Body of pancreas (tissue), 4 donors: ENCODE measurements around the gene LILRB1. TPM values are rescaled to one million over a fixed set of nuclear protein-coding genes. Genes with fewer than 3 reads are reported as not detected.
"Not testable (repeated sequence)": the region's sequence is repeated elsewhere in the genome, so short reads cannot be mapped to it uniquely, and the experiment has no call there.

Source experiments
- ATAC-seq: fragments of 150-250 bp; one replicate; pipeline ENCODE4 v1.9.1; 2016
- DNase-seq, 4 donors: peaks; one replicate each; pipeline ENCODE4 v3.0.0-alpha.2; 2019
- H3K27ac ChIP-seq, 4 donors: fragments of 200-600 bp; sonication (generic); 1 replicate in 3 of 4; 2 replicates in 1 of 4; pipeline versions ENCODE4 v1.5.1 to v1.6.1; 2016 to 2019; ENCODE audit warnings: mild to moderate bottlenecking in 1 of 4, mixed read lengths in 1 of 4, moderate library complexity in 1 of 4
- H3K27me3 ChIP-seq, 2 donors: fragments of 200-600 bp; sonication (generic); one replicate each; pipeline ENCODE4 v1.6.0; 2016; ENCODE audit warnings: mild to moderate bottlenecking in 1 of 2
- H3K36me3 ChIP-seq, 2 donors: fragments of 200-600 bp; sonication (generic); replicated peaks in 1 of 2; 2 replicates each; pipeline ENCODE4 v1.5.1; 2016; ENCODE audit warnings: low read depth in 2 of 2; ENCODE audit not compliant: insufficient read depth in 1 of 2
- H3K4me1 ChIP-seq: fragments of 200-600 bp; sonication (generic); one replicate; pipeline ENCODE4 v1.6.0; 2016
- H3K4me3 ChIP-seq, 2 donors: fragments of 200-600 bp; sonication (generic); 1 replicate in 1 of 2; 2 replicates in 1 of 2; pipeline ENCODE4 v1.5.1; 2016 to 2019
- H3K9me3 ChIP-seq, 3 donors: fragments of 200-600 bp; sonication (generic); 1 replicate in 2 of 3; 2 replicates in 1 of 3; pipeline ENCODE4 v1.5.1; 2016
- POLR2A ChIP-seq, 3 donors: fragments of 450-650 bp; IDR thresholded peaks; one replicate each; pipeline ENCODE4 v1.6.1; 2016; ENCODE audit warnings: antibody characterized with exemption in 3 of 3, mild to moderate bottlenecking in 2 of 3
- WGBS, 2 donors: methylation state at CpG; one replicate each; pipeline ENCODE4 v1.1.5; 2017; 5-methylcytosine and 5-hydroxymethylcytosine counted together
- intact Hi-C: fragments of 100-400 bp; cut with DNase I; formaldehyde crosslinking; loops from one replicate; pipeline ENCODE4 v1.15.1; 2023
- total RNA-seq, 2 donors: library from RNA; depleted of rRNA; stranded (reverse); fragments of >200 nt; gene quantifications; one replicate each; pipeline ENCODE4 v1.1.0, GENCODE V29; 2016
- TF ChIP-seq, protein P1 (sequence below), 7 experiments: fragments of 450-650 bp in 4 of 7; fragments of 200-600 bp in 3 of 7; sonication (generic) in 3 of 7; IDR thresholded peaks; one replicate each; pipeline ENCODE4 v1.5.1; 2016 to 2019; ENCODE audit warnings: antibody characterized with exemption in 7 of 7

LILRB1 gene
- total RNA-seq, 2 donors from 2014 or later: 0.33 to 0.52 TPM

DNA sequence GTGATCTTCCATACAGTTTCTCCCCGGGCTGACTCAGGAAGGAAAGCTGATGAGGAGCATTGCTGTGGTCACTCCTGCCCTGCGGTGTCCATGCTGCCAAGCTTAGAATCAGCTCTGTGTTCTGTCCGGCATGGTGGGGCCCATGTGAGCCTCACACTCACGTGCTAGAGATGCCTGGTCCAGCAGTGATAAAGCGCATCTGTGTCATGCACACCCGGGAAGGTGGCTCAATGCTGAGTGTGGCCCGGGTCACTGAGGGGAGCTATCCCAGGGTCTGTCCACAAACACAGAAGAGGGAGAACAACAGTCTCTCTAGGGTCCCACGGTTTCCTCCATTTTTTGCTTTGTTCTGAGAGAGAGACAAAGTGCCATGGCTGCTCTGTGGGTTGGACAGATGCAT, 3.5 kb upstream of the LILRB1 start:
- TF ChIP-seq POLR2A (IDR thresholded peaks at IDR 0.05): no peak
- TF ChIP-seq, protein P1, sequence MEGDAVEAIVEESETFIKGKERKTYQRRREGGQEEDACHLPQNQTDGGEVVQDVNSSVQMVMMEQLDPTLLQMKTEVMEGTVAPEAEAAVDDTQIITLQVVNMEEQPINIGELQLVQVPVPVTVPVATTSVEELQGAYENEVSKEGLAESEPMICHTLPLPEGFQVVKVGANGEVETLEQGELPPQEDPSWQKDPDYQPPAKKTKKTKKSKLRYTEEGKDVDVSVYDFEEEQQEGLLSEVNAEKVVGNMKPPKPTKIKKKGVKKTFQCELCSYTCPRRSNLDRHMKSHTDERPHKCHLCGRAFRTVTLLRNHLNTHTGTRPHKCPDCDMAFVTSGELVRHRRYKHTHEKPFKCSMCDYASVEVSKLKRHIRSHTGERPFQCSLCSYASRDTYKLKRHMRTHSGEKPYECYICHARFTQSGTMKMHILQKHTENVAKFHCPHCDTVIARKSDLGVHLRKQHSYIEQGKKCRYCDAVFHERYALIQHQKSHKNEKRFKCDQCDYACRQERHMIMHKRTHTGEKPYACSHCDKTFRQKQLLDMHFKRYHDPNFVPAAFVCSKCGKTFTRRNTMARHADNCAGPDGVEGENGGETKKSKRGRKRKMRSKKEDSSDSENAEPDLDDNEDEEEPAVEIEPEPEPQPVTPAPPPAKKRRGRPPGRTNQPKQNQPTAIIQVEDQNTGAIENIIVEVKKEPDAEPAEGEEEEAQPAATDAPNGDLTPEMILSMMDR (IDR thresholded peaks at IDR 0.05): no peak
- ATAC-seq (no peak), DNase-seq (no peak)
- no peaks in the 10 kb centered on the region for H3K4me1 ChIP-seq
- WGBS, 2 donors: 51 to 72% methylated on average over 4 to 8 of the region's 8 CpGs
- H3K27me3 ChIP-seq: no peaks in the 10 kb centered on the region
- H3K4me3 ChIP-seq: no peak overlapping the region
- no peaks in the 10 kb centered on the region for H3K36me3 ChIP-seq
- H3K27ac ChIP-seq: no peak overlapping the region
- H3K9me3 ChIP-seq: no peaks in the 10 kb centered on the region
- intact Hi-C loops: no loop called here

DNA sequence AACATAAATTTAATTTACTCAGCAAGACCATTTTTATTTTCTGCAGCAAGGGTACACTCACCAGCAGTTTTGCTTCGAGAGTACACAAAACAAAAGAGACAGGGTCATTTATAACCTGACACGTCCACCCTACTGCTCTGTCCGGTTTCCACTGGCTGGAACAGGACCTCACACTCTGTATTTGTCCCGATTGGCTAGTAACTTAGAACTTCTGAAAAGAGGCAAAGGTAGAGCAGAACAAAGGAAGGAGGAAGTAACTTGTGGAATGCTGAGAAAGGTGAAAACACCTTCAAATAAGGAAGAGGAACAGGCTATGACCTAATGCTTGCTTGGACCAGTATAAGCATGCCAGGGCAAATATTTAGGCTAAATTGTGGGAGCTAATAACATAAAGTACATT, 2.4 kb upstream of the LILRB1 start:
- intact Hi-C loops, DNase-seq, H3K36me3 ChIP-seq, H3K27ac ChIP-seq, H3K27me3 ChIP-seq, H3K4me3 ChIP-seq, H3K4me1 ChIP-seq, H3K9me3 ChIP-seq, ATAC-seq: not testable (repeated sequence)
- WGBS, 2 donors: 19 to 20% methylated on average over 4 of the region's 4 CpGs

DNA sequence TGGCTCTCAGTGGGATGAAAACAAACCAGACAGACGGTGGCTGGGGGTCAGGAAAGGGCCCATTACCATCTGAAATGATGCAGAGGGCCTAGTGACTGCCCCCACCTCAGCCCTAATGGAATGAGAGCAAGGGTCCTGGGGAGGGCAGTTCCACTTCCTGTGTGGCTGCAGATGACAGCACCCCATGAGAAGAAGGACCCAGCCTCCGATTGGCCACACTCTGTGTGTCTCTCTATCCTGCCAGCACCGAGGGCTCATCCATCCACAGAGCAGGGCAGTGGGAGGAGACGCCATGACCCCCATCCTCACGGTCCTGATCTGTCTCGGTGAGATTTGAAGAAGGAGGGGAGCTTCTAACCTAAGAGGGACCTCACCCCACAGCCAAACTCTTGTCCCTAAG, 498 bp downstream of the LILRB1 start:
- H3K4me3 ChIP-seq: no peak overlapping the region
- TF ChIP-seq, protein P1 (IDR thresholded peaks at IDR 0.05): no peak
- TF ChIP-seq POLR2A (IDR thresholded peaks at IDR 0.05): no peak
- H3K27me3 ChIP-seq: no peaks in the 10 kb centered on the region
- no peaks in the 10 kb centered on the region for H3K9me3 ChIP-seq
- ATAC-seq (no peak), DNase-seq (no peak)
- 0 to 26% methylated on average over 1 to 6 of the region's 6 CpGs for WGBS, 2 donors
- no peaks in the 10 kb centered on the region for H3K4me1 ChIP-seq
- intact Hi-C loops: no loop called here
- no peak overlapping the region for H3K27ac ChIP-seq
- no peaks in the 10 kb centered on the region for H3K36me3 ChIP-seq

DNA sequence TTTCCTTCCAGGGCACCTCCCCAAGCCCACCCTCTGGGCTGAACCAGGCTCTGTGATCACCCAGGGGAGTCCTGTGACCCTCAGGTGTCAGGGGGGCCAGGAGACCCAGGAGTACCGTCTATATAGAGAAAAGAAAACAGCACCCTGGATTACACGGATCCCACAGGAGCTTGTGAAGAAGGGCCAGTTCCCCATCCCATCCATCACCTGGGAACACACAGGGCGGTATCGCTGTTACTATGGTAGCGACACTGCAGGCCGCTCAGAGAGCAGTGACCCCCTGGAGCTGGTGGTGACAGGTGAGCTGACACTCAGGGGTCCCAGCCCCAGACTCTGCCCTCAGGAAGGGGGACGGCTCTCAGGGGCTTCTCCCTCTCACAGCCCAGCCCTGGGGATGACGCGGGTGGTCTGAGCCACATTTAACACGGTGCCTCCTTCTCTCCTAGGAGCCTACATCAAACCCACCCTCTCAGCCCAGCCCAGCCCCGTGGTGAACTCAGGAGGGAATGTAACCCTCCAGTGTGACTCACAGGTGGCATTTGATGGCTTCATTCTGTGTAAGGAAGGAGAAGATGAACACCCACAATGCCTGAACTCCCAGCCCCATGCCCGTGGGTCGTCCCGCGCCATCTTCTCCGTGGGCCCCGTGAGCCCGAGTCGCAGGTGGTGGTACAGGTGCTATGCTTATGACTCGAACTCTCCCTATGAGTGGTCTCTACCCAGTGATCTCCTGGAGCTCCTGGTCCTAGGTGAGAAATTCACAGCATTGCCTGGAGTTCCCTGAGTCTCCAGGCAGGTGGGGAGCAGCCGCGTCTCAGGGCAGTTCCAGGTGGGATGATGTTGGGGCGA, 1.4 kb downstream of the LILRB1 start:
- not testable (repeated sequence) for H3K9me3 ChIP-seq, DNase-seq

DNA sequence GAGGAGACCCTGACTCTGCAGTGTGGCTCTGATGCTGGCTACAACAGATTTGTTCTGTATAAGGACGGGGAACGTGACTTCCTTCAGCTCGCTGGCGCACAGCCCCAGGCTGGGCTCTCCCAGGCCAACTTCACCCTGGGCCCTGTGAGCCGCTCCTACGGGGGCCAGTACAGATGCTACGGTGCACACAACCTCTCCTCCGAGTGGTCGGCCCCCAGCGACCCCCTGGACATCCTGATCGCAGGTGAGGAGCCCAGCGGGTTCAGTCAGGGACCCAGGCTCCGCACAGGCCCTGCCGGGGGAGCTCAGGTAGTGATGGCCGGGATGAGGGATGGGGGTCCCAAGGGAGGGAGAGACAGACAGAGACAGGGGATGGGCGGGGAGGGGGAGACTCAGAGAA, 2.2 kb downstream of the LILRB1 start:
- intact Hi-C loops, H3K27me3 ChIP-seq, DNase-seq: not testable (repeated sequence)

More for the DNA sequence above, 1.4 kb downstream of the LILRB1 start:
- ATAC-seq, H3K4me3 ChIP-seq, H3K27me3 ChIP-seq, H3K27ac ChIP-seq, intact Hi-C loops, H3K36me3 ChIP-seq, H3K4me1 ChIP-seq: not testable (repeated sequence)
- WGBS, 2 donors: 47 to 59% methylated on average over 10 to 23 of the region's 23 CpGs

DNA sequence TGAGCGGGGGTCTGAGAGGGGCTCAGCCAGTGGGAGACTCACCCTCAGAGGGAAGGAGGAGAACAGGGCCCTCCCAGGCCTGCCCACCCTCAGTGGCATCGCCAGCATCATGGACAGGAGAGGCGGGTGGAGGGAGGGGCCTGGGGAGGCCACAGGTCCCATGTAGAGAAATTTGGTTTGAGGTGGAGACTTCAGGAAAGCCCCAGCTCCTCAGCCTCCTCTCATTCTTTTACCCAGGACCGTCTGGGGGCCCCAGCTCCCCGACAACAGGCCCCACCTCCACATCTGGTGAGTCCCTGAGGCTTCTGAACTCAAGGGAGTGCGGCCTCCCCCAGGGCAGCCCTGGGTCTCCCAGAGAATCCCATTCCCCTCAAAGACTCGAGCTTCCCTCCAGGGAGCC, 3.1 kb downstream of the LILRB1 start:
- no peaks in the 10 kb centered on the region for H3K36me3 ChIP-seq
- H3K27me3 ChIP-seq: no peaks in the 10 kb centered on the region
- no peak for TF ChIP-seq POLR2A (IDR thresholded peaks at IDR 0.05)
- TF ChIP-seq, protein P1 (IDR thresholded peaks at IDR 0.05): no peak
- H3K4me1 ChIP-seq: no peaks in the 10 kb centered on the region
- no peaks in the 10 kb centered on the region for H3K9me3 ChIP-seq
- WGBS, 2 donors: 46 to 47% methylated on average over 5 to 6 of the region's 7 CpGs
- no peak overlapping the region for H3K27ac ChIP-seq
- H3K4me3 ChIP-seq: no peak overlapping the region
- intact Hi-C loops: no loop called here
- ATAC-seq: no peak
- no peak for DNase-seq

More for the DNA sequence above, 2.2 kb downstream of the LILRB1 start:
- not testable (repeated sequence) for H3K9me3 ChIP-seq, H3K4me3 ChIP-seq, H3K27ac ChIP-seq, ATAC-seq, H3K36me3 ChIP-seq, H3K4me1 ChIP-seq
- WGBS, 2 donors: 34 to 70% methylated on average over 6 to 8 of the region's 16 CpGs

DNA sequence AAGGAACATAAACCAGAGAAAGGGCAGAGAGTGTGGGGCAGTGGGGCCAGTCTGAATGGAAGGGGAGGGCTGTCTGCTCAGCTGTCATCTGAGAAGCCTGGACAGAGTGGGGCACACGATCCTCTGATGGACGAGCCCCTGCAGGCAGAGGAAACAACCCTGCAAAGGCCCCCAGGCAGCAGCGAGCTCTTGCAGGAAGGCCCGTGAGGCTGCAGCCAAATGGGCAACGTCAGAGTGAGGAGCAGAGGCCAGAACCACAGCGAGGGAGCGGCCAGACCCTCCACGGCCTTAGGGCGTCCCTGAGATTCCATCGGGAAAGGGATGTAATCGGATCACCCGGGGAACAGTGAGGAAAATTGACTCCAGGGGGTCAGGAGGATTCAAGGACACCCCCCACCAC, 5.8 kb downstream of the LILRB1 start:
- DNase-seq, H3K4me1 ChIP-seq, H3K27me3 ChIP-seq, intact Hi-C loops, H3K27ac ChIP-seq, H3K4me3 ChIP-seq, H3K9me3 ChIP-seq, H3K36me3 ChIP-seq, ATAC-seq: not testable (repeated sequence)
- 14 to 18% methylated on average over 12 of the region's 12 CpGs for WGBS, 2 donors
